ENCODE results near the gene SOD2.
"Not testable (repeated sequence)": the region's sequence is repeated elsewhere in the genome, so short reads cannot be mapped to it uniquely, and the experiment has no call there.

The SOD2 gene

GRCh38 chr6:159680104-159680503, 12.9 kb downstream of the SOD2 start:
- DNase-seq: no peak

- DNase-seq: no peak
These were observed 13.7 kb downstream of the SOD2 start for GRCh38 chr6:159679091-159680077.

GRCh38 chr6:159678574-159678973, 14.5 kb downstream of the SOD2 start:
- no peak for DNase-seq

GRCh38 chr6:159677506-159678165, 15.4 kb downstream of the SOD2 start:
- DNase-seq: no peak

- no peak for DNase-seq
These were observed 16.0 kb downstream of the SOD2 start for GRCh38 chr6:159676890-159677505.

- DNase-seq: not testable (repeated sequence)
These were observed 16.8 kb downstream of the SOD2 start for GRCh38 chr6:159676236-159676635.

- no peak for DNase-seq
These were observed 27.0 kb downstream of the SOD2 start for GRCh38 chr6:159665868-159666635.

GRCh38 chr6:159663368-159663889, 29.6 kb downstream of the SOD2 start:
- DNase-seq: not testable (repeated sequence)

GRCh38 chr6:159661977-159662376, 31.1 kb downstream of the SOD2 start:
- not testable (repeated sequence) for DNase-seq

GRCh38 chr6:159655409-159655988, 37.5 kb downstream of the SOD2 start:
- DNase-seq: no peak

GRCh38 chr6:159654483-159655098, 38.5 kb downstream of the SOD2 start:
- DNase-seq: peak; percentile 82

GRCh38 chr6:159650314-159650713, 42.7 kb downstream of the SOD2 start:
- no peak for DNase-seq

- DNase-seq: no peak
These were observed 43.6 kb downstream of the SOD2 start for GRCh38 chr6:159649441-159649840.

- DNase-seq: no peak
These were observed 46.3 kb downstream of the SOD2 start for GRCh38 chr6:159646733-159647132.

- DNase-seq: no peak
These were observed 46.9 kb downstream of the SOD2 start for GRCh38 chr6:159646116-159646515.

GRCh38 chr6:159645640-159646039, 47.4 kb downstream of the SOD2 start:
- DNase-seq: no peak

All from NCI-H1105 treated with DMSO at 0.1 percent for 48 hours (cell line).